SU-DHL-6 (cell line): ENCODE results near the gene TCF4.

Experiments used
- CTCF ChIP-seq: fragments of 200-600 bp; sonication (generic); IDR thresholded peaks from one replicate; pipeline ENCODE4 v1.5.1; 2017; ENCODE audit warnings: antibody characterized with exemption, mild to moderate bottlenecking, low read length, moderate library complexity; ENCODE audit not compliant: insufficient read depth, poor library complexity, severe bottlenecking
- EZH2phosphoT487 ChIP-seq: fragments of 200-600 bp; sonication (generic), shearing (Covaris generic); conservative IDR thresholded peaks from 2 replicates; pipeline ENCODE4 v1.6.1; 2018; ENCODE audit warnings: mild to moderate bottlenecking, antibody characterized with exemption, low read length, moderate library complexity, mixed read lengths

- no peak for TF ChIP-seq CTCF
- no peak for TF ChIP-seq EZH2phosphoT487
These were observed 299.8 kb downstream of the TCF4 start for GRCh38 chr18:55287935-55288868.
